GM18499 (cell line): ENCODE results near the gene LRP1B.

ENCODE experiments used
- ATAC-seq: cut with Tn5 transposase; IDR thresholded peaks from one replicate; pipeline ENCODE4 v1.9.1; 2021; ENCODE audit warnings: moderate number of reproducible peaks; ENCODE audit not compliant: insufficient read depth, unreplicated experiment

LRP1B gene

GRCh38 chr2:141967980-141968379 lies 162.8 kb downstream of the LRP1B start:
- no peak for ATAC-seq

- ATAC-seq: no peak
These were observed 163.3 kb downstream of the LRP1B start for GRCh38 chr2:141967503-141967902.

GRCh38 chr2:141959941-141960340 lies 170.9 kb downstream of the LRP1B start:
- no peak for ATAC-seq

- ATAC-seq: no peak
These were observed 171.8 kb downstream of the LRP1B start for GRCh38 chr2:141959016-141959415.

GRCh38 chr2:141957827-141958450 lies 172.9 kb downstream of the LRP1B start:
- no peak for ATAC-seq

- ATAC-seq: no peak
These were observed 173.5 kb downstream of the LRP1B start for GRCh38 chr2:141957321-141957720.

GRCh38 chr2:141947396-141948114 lies 183.3 kb downstream of the LRP1B start:
- ATAC-seq: no peak

- no peak for ATAC-seq
These were observed 184.8 kb downstream of the LRP1B start for GRCh38 chr2:141946016-141946415.

GRCh38 chr2:141943918-141944317 lies 186.9 kb downstream of the LRP1B start:
- no peak for ATAC-seq

- ATAC-seq: no peak
These were observed 188.6 kb downstream of the LRP1B start for GRCh38 chr2:141942006-141942789.

- no peak for ATAC-seq
These were observed 189.6 kb downstream of the LRP1B start for GRCh38 chr2:141941210-141941714.

GRCh38 chr2:141940709-141941108 lies 190.1 kb downstream of the LRP1B start:
- no peak for ATAC-seq

GRCh38 chr2:141933226-141933625 lies 197.6 kb downstream of the LRP1B start:
- ATAC-seq: no peak

- ATAC-seq: no peak
These were observed 198.6 kb downstream of the LRP1B start for GRCh38 chr2:141932261-141932660.

- no peak for ATAC-seq
These were observed 199.0 kb downstream of the LRP1B start for GRCh38 chr2:141931797-141932196.

GRCh38 chr2:141930803-141931202 lies 200.0 kb downstream of the LRP1B start:
- no peak for ATAC-seq

GRCh38 chr2:141929331-141930252 lies 201.2 kb downstream of the LRP1B start:
- ATAC-seq: no peak

- ATAC-seq: no peak
These were observed 202.3 kb downstream of the LRP1B start for GRCh38 chr2:141928476-141928875.

- ATAC-seq: no peak
These were observed 203.3 kb downstream of the LRP1B start for GRCh38 chr2:141927536-141927935.

GRCh38 chr2:141925511-141925910 lies 205.3 kb downstream of the LRP1B start:
- ATAC-seq: no peak
